Activated CD8-positive, alpha-beta memory T cell treated with anti-CD3 and anti-CD28 coated beads, Interleukin-2, amount 50 U/mL, for 24 hours (primary cell): ENCODE data around the gene SYCE1.
"Not testable (repeated sequence)": the region's sequence is repeated elsewhere in the genome, so short reads cannot be mapped to it uniquely, and the experiment has no call there.

ENCODE experiments used
- DNase-seq: peaks from one replicate; pipeline ENCODE4 v3.0.0-alpha.2; 2020; ENCODE audit errors: extremely low read depth

SYCE1 gene

DNA sequence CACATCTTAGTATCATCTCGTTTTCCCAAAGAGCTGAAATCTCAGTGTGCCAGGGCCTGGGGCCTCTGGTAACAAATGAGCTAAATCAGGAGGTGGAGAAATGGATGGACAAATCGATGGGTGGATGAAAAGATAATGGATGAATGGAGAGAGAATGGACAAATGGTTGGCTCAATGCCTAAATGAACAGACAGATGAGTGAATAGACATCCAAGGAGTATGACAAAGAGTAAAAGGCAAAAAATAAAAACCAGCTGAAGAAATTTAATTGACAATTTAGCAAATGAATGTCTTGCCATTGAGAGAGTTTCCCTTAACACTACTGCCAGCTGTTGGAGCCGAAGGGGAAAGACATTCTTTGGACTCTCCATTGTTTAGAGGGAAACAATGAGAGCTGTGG lies 8.0 kb downstream of the SYCE1 start:
- no peak for DNase-seq

DNA sequence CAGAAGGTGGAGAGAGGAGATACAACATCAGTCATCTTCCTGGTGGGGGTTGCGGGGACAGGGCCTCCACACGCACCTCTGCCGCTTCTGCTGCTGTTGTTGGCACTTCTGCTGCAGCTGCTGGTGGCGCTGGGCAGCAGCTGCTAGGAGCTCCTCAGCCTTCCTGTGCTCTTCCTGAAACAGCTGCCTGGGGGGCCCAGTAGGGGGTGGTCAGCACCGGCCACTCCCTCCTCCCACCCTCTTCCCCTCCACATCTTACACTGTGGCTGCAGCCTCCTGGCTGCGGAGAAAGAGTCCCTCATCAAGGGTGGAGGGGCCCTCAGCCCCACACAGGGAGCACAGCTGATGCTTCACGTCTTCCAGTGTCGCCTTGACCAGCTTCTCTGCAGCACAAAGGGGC lies 9.9 kb downstream of the SYCE1 start:
- no peak for DNase-seq

GRCh38 chr10:133554600-133554999 lies 10.8 kb downstream of the SYCE1 start:
- no peak for DNase-seq

- DNase-seq, result no peak
Measured at GRCh38 chr10:133544506-133544905, 20.9 kb downstream of the SYCE1 start.

DNA sequence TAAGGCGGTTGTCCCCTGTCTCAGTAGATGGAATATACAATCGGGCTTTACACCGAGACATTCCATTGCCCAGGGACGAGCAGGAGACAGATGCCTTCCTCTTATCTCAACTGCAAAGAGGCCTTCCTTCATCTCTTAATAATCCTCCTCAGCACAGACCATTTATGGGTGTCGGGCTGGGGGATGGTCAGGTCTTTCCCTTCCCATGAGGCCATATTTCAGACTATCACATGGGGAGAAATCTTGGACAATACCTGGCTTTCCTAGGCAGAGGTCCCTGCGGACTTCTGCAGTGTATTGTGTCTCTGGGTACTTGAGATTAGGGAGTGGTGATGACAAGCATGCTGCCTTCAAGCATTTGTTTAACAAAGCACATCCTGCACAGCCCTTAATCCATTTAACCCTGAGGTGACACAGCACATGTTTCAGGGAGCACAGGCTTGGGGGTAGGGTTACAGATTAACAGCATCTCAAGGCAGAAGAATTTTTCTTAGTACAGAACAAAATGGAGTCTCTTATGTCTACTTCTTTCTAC lies 23.9 kb downstream of the SYCE1 start:
- not testable (repeated sequence) for DNase-seq

DNA sequence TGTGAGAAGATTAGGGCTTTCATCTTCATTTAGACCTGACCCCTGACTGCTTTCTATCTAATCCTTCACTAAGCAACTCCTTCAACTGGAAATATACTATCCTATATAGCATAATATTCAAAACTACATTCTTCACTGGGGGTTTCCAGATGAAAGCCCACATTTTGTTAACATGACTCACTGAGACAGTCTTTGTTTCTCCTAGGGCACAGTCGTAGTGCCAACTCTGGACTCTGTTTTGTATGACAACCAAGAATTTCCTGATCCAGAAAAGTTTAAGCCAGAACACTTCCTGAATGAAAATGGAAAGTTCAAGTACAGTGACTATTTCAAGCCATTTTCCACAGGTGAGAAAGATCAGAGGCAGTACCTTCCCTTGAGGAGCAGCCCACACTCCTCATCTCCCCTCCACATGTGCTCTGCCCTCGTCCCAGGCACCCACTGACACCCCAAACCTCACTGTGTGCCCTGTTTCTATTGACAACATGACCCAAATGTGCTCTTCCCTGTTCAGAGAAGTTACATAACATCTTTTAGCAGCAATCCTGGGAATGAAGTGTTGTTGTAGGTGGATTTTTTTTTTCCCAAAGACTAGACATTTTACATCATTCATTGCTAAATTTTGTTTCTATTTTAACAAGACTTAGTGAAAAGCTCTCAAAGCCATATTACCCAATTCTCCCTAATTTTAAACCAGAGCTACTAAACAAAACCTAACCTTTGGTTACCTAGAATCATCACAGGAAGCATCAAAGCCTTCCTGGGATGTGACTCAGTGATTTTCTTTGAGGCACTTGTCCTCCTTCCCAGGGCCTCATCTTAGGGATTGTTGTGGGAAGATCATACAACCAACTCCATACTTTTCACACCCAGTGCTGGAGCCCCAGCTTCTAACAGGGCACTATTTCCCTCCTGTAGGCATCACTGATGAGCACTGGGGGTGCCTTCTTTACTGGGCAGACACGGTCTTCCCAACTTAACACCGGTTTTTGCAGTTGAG lies 27.5 kb downstream of the SYCE1 start:
- DNase-seq, result no peak

GRCh38 chr10:133536198-133536597 lies 29.2 kb downstream of the SYCE1 start:
- no peak for DNase-seq

- DNase-seq, result no peak
Measured at GRCh38 chr10:133534417-133534816, 31.0 kb downstream of the SYCE1 start.

DNA sequence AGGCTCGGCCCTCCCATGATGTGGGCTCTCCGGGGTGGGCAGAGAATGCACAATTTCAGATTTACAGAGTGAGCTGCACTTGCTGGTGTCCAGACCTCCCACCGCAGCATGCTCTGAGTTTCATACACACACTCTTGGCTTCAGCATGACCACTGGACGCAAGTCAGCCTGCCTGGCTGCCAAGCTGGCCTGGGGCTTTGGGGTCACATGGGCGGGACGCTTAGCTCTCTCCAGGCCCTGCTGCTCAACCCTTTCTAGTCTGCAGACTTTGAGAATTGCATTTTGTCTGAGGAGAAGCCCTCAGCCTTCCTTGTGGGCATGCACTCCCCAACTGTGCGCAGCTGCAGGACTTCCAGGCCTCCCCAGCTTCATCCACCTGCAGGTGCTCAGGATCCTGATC lies 32.5 kb downstream of the SYCE1 start:
- DNase-seq, result no peak

DNA sequence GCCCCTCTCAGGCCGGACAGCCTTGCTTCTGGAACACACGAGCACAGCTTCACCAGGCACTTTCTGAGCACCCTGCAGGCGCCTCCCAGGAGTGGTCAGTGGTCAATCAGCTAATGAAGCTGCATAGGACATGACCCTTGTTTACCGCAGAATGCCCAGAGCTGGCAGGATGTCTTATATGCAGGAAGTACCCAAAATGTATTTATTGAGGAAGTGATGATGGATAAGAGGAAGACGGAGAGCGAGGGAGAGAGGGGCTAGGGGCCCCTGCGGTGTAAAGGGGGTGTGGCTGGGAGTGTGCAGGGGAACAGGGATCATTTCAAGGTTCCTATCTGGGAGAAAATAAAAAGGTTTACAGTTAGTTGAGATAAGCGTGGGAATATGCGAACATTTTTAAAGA lies 34.9 kb downstream of the SYCE1 start:
- no peak for DNase-seq

GRCh38 chr10:133529576-133529946 lies 35.8 kb downstream of the SYCE1 start:
- DNase-seq, result no peak

DNA sequence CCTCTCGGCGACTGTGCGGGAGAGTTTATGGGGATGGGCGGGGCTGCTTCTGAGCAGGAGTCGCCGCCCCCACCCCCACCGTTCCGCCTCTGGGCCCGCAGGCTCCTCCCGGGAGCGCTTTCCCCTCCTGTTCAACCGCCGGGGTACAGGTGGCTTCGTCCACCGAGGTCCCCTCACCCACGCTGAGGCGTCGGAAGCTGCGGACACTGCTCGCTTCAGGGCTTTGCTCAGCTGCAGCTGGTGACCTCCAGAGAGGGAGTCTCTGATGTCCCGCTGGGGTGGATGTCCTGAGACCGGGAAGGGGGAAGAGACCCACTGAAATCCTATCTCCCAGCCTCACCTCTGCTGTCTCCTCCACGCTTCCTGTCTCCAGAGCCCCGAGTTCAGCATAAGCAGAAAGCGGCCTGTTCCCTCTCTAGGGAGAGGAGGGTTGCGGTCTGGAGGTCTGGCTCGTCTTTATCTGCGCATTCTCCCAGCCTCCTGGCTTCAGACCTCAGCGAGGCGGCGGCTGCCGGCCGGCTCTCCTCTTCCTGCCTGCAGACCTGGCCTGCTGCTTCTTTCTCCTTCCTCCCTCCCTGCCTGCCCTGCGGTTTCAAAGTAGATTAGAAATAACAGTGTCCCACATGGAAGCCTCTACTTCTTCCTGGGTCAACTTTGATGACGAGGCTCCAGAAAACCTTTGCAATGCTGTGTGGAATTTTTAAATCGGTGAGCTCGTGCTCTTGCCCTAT lies 36.4 kb downstream of the SYCE1 start:
- no peak for DNase-seq

- no peak for DNase-seq
Measured at GRCh38 chr10:133528296-133528844, 37.0 kb downstream of the SYCE1 start.

GRCh38 chr10:133527771-133528271 lies 37.6 kb downstream of the SYCE1 start:
- DNase-seq, result no peak

- no peak for DNase-seq
Measured at GRCh38 chr10:133526957-133527588, 38.3 kb downstream of the SYCE1 start, which contains the start of gene CYP2E1. CYP2E1 (plus strand) TSS chr10:133527363; CDS start chr10:133527396, 33 bp downstream.

DNA sequence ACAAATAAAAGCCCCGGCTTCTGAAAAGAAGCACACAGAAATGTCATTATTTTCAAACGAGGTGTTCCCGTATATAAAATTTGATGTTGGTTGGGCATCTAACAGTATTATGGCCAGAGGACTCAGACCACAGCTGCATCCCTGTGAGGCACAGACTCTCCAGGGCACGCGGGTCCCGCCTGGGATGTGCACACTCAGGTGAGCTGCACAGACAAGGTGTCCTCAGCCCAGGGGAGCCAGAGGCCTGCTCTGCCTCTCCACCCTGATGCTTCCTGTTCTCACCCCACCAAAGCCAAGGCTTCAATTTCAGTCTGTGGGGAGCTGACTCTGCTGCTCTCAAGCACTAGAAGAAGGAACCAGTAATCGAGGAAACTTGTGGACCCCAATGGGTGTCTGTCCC lies 39.9 kb downstream of the SYCE1 start:
- no peak for DNase-seq

DNA sequence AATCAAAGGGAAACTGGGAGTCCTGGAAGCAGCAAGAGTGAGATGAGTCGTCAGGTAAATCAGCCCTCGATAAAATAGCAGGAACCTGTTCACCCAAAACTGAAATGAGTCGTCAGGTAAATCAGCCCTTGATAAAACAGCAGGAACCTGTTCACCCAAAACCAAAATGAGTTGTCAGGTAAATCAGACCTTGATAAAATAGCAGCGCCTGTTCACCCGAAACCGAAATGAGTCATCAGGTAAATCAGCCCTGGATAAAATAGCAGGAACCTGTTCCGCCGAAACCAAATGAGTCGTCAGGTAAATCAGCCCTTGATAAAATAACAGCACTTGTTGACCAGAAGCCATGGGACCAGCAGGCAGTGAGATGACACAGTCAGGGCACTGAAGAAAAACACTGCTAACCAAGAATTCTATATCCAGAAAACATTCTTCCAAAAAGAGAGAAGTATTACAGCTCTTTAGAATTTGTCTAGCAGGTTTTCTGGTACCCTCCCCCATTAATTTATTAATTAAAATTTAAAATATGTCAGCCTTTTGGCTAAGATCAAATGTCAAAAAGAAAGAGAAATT lies 41.7 kb downstream of the SYCE1 start:
- DNase-seq, result no peak

- DNase-seq, result peak; percentile 77
Measured at GRCh38 chr10:133520193-133520738, 45.1 kb downstream of the SYCE1 start.

DNA sequence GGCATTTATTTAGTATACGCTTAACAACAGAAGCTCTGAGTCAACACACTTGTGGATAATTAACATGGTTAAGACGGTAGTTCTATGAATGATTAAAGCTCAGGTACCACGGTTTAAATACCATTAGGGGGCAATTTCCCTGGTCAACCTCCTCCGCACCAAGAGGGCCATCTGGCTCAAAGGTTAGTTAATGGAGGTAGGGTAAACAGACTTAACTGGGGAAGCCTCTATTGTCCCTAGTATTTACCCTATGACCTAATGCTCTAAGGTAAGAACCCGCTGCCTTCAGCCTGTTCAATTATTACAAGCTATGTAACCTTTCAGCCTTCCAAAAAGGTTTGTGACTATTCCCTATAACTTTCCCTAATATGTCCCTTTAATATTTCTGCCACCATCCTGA lies 46.9 kb downstream of the SYCE1 start:
- not testable (repeated sequence) for DNase-seq

DNA sequence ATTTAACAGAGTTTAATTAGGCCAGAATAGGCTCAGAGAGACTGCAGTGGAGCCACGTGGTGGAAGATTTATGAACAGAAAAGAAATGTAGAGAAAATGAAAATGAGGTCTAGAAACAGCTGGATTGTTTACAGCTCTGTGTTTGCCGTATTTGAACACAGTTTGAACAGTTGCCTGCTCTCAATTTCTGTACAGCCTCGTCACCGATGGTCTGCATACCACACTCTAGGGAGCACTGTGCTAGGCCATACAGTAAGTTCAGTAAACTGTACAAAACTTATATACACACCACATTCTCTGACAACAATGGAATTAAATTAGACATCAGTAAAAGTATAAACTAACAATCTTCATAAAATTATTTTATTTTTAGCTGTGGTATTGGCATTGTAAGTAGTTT lies 49.3 kb downstream of the SYCE1 start:
- no peak for DNase-seq

- DNase-seq, result no peak
Measured at GRCh38 chr10:133515471-133515870, 49.9 kb downstream of the SYCE1 start.
